Keratinocyte (primary cell): ENCODE data around the gene SMC3. TPM values are rescaled to one million over a fixed set of nuclear protein-coding genes. Genes with fewer than 3 reads are reported as not detected.

Experiments
- DNase-seq: peaks from one replicate; pipeline ENCODE4 v3.0.0-alpha.2; 2011; ENCODE audit warnings: low read depth, missing footprints, low spot score
- FAIRE-seq: peaks from 2 replicates; lab custom pipeline; 2011; peaks lifted over from hg19 to GRCh38; lab: Jason Lieb, UNC
- H2AFZ ChIP-seq: 2 replicates; pipeline ENCODE4 v1.6.0; 2012; ENCODE audit warnings: low read length, control low read depth, inconsistent platforms; ENCODE audit not compliant: control insufficient read depth
- H3K27ac ChIP-seq: 2 replicates; pipeline ENCODE4 v1.5.1; 2011; ENCODE audit warnings: low read length; ENCODE audit not compliant: control insufficient read depth, insufficient read depth
- H3K27me3 ChIP-seq: 3 replicates; pipeline ENCODE4 v1.6.0; 2011; ENCODE audit warnings: low read length; ENCODE audit not compliant: control insufficient read depth, insufficient read depth; ENCODE audit errors: extremely low read depth
- H3K36me3 ChIP-seq, 2 experiments: 2 replicates in 1 of 2; 3 replicates in 1 of 2; pipeline ENCODE4 v1.5.1; 2011; ENCODE audit warnings: low read length in 2 of 2, mild to moderate bottlenecking in 1 of 2; ENCODE audit not compliant: control insufficient read depth in 2 of 2, insufficient read depth in 2 of 2; ENCODE audit errors: extremely low read depth in 1 of 2
- H3K4me1 ChIP-seq: 3 replicates; pipeline ENCODE4 v1.5.1; 2011; ENCODE audit warnings: low read length; ENCODE audit not compliant: control insufficient read depth, insufficient read depth; ENCODE audit errors: extremely low read depth
- H3K4me2 ChIP-seq: 3 replicates; pipeline ENCODE4 v1.6.0; 2011; ENCODE audit warnings: low read depth, low read length; ENCODE audit not compliant: control insufficient read depth, insufficient read depth; ENCODE audit errors: extremely low read depth
- H3K4me3 ChIP-seq, 3 experiments: fragments of 200-600 bp in 1 of 3; sonication (generic) in 1 of 3; 2 replicates in 2 of 3; 3 replicates in 1 of 3; pipeline ENCODE4 v1.5.1; 2011 to 2016; ENCODE audit warnings: low read length in 3 of 3, mild to moderate bottlenecking in 3 of 3, control low read depth in 2 of 3, inconsistent platforms in 1 of 3, low read depth in 1 of 3, mixed read lengths in 1 of 3, mixed run types in 1 of 3, moderate library complexity in 1 of 3; ENCODE audit not compliant: control insufficient read depth in 2 of 3, insufficient read depth in 2 of 3; ENCODE audit errors: extremely low read depth in 1 of 3
- H3K79me2 ChIP-seq: 2 replicates; pipeline ENCODE4 v1.6.0; 2012; ENCODE audit warnings: low read length; ENCODE audit not compliant: control insufficient read depth, insufficient read depth
- H3K9ac ChIP-seq: 3 replicates; pipeline ENCODE4 v1.6.0; 2011; ENCODE audit warnings: low read length; ENCODE audit not compliant: control insufficient read depth, insufficient read depth; ENCODE audit errors: extremely low read depth
- H3K9me1 ChIP-seq: 3 replicates; pipeline ENCODE4 v1.6.0; 2011; ENCODE audit warnings: low read length; ENCODE audit not compliant: control insufficient read depth, insufficient read depth; ENCODE audit errors: extremely low read depth
- H3K9me3 ChIP-seq: 2 replicates; pipeline ENCODE4 v1.5.1; 2012; ENCODE audit warnings: low read depth, low read length; ENCODE audit not compliant: control insufficient read depth
- H4K20me1 ChIP-seq: 3 replicates; pipeline ENCODE4 v1.6.0; 2011; ENCODE audit warnings: low read length; ENCODE audit not compliant: control insufficient read depth, insufficient read depth; ENCODE audit errors: extremely low read depth
- EZH2 ChIP-seq: IDR thresholded peaks from one replicate; pipeline ENCODE4 v1.6.1; 2012; ENCODE audit warnings: inconsistent platforms, mild to moderate bottlenecking, low read length, moderate library complexity
- dilution Hi-C: fragments of 300-500 bp; cut with MboI; formaldehyde crosslinking; loops from one replicate; pipeline ENCODE4 v1.7.0; 2020; ENCODE audit warnings: low sequenced_read_pairs; ENCODE audit not compliant: extremely low pct_ligation_motif_present
- polyA plus RNA-seq, 5 experiments: library from polyadenylated mRNA; depleted of rRNA in 3 of 5; stranded (reverse) in 3 of 5; stranded (forward) in 1 of 5; unstranded in 1 of 5; fragments of >200 nt; gene quantifications; 1 replicate in 1 of 5; 2 replicates in 3 of 5; 3 replicates in 1 of 5; pipeline versions ENCODE4 v1.2.1 to v1.2.3, GENCODE V29; 2011 to 2012; ENCODE audit warnings: missing spikeins in 2 of 5, low read depth in 1 of 5, low replicate concordance in 1 of 5
- TF ChIP-seq, protein P1 (sequence below), 3 experiments: IDR thresholded peaks in 1 of 3; conservative IDR thresholded peaks in 1 of 3; optimal IDR thresholded peaks in 1 of 3; 2 replicates in 2 of 3; 3 replicates in 1 of 3; pipeline versions ENCODE3 to v1.5.1; 2011; ENCODE audit warnings: low read length in 3 of 3, mild to moderate bottlenecking in 3 of 3, moderate library complexity in 2 of 3, control low read depth in 1 of 3, inconsistent platforms in 1 of 3; ENCODE audit not compliant: insufficient read depth in 2 of 3; ENCODE audit errors: extremely low read depth in 1 of 3

SMC3 gene
- polyA plus RNA-seq, 1 donor (not counting 4 experiments of a cell fraction or from before 2014, with no cell fraction given), result 16.3 TPM

DNA sequence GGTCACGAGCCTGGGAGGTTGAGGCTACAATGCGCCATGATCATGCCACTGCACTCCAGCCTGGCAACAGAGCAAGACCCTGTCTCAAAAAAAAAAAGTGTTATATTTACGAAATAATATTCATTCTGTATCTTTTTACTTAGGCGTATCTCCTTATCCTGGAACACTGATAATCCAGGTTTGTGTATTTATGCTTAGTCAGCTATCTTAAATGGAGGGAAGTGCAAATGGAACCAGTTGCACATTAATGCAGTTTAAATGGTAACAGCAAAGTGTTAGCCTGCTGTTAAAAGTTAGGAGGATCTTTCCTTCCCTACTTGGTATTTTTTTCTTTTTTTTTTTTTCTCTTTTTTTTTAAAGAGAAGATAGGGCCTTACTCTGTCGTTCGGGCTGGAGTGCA, 40.6 kb downstream of the SMC3 start:
- Histone ChIP-seq H3K4me2 (no peak overlapping the region), H3K9ac (no peak overlapping the region), H3K4me1 (peaks cover 4% of the 10 kb centered on the region), H3K27me3 (peaks cover 3% of the 10 kb centered on the region), H3K79me2 (no peaks in the 10 kb centered on the region), H3K9me1 (no peaks in the 10 kb centered on the region), H3K9me3 (no peaks in the 10 kb centered on the region), H2AFZ (no peak overlapping the region), H4K20me1 (no peaks in the 10 kb centered on the region), H3K36me3 (peaks cover 5 to 11% of the 10 kb centered on the region in 2 experiments), H3K27ac (no peak overlapping the region), H3K4me3 (no peak overlapping the region)
- no peak for DNase-seq
- TF ChIP-seq, protein P1, sequence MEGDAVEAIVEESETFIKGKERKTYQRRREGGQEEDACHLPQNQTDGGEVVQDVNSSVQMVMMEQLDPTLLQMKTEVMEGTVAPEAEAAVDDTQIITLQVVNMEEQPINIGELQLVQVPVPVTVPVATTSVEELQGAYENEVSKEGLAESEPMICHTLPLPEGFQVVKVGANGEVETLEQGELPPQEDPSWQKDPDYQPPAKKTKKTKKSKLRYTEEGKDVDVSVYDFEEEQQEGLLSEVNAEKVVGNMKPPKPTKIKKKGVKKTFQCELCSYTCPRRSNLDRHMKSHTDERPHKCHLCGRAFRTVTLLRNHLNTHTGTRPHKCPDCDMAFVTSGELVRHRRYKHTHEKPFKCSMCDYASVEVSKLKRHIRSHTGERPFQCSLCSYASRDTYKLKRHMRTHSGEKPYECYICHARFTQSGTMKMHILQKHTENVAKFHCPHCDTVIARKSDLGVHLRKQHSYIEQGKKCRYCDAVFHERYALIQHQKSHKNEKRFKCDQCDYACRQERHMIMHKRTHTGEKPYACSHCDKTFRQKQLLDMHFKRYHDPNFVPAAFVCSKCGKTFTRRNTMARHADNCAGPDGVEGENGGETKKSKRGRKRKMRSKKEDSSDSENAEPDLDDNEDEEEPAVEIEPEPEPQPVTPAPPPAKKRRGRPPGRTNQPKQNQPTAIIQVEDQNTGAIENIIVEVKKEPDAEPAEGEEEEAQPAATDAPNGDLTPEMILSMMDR (optimal IDR thresholded peaks at IDR 0.05 in 1 of 3, IDR thresholded peaks at IDR 0.05 in 1 of 3, conservative IDR thresholded peaks at IDR 0.05 in 1 of 3; ENCODE audit: extremely low read depth in 1 of 3, insufficient read depth in 2 of 3, low read length in 3 of 3), result no peak
- TF ChIP-seq EZH2, result no peak
- FAIRE-seq, result no peak
- dilution Hi-C loops, result no loop called here

DNA sequence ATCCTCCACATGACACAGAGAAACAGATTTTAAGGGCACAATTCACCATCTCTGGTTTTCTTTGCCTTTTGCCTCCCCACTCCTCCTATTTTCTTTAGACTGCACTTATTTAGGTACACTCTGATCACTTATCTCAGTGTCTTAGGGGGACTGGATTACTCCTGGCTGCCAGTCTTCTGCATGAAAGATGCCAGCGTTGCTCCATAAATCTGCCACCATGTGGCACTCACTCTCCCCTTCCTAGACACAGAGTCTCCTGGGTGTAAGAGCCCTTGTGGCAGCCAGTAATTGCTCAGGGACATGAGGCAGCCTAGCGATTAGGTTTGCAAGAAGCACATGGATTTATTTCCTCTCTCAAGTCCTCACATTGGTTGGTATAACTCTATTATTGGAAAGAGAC, 42.1 kb downstream of the SMC3 start:
- Histone ChIP-seq H3K27ac (no peak overlapping the region), H3K9me1 (no peaks in the 10 kb centered on the region), H4K20me1 (no peaks in the 10 kb centered on the region), H3K36me3 (peaks cover 5 to 6% of the 10 kb centered on the region in 2 experiments), H3K9ac (no peak overlapping the region), H3K4me1 (peaks cover 4% of the 10 kb centered on the region), H3K9me3 (no peaks in the 10 kb centered on the region), H3K79me2 (no peaks in the 10 kb centered on the region), H3K4me3 (no peak overlapping the region), H3K4me2 (no peak overlapping the region), H2AFZ (no peak overlapping the region), H3K27me3 (peaks cover 3% of the 10 kb centered on the region)
- FAIRE-seq (no peak), DNase-seq (no peak)
- dilution Hi-C loops, result no loop called here
- TF ChIP-seq, protein P1 (optimal IDR thresholded peaks at IDR 0.05 in 1 of 3, IDR thresholded peaks at IDR 0.05 in 1 of 3, conservative IDR thresholded peaks at IDR 0.05 in 1 of 3; ENCODE audit: extremely low read depth in 1 of 3, insufficient read depth in 2 of 3, low read length in 3 of 3), result peak in 1 of 3 experiments; percentile 39
- no peak for TF ChIP-seq EZH2
